Posterior vena cava (tissue), 2 donors: ENCODE results near the gene TESK2. TPM values are rescaled to one million over a fixed set of nuclear protein-coding genes. Genes with fewer than 3 reads are reported as not detected.

Experiments used
- DNase-seq: peaks from one replicate; pipeline ENCODE4 v3.0.0-alpha.2; 2020; ENCODE audit warnings: low spot score
- intact Hi-C, 2 donors: fragments of 100-400 bp; cut with DNase I; formaldehyde crosslinking; loops; one replicate each; pipeline versions ENCODE4 v1.14.1 to v1.14.2; 2022 to 2023
- total RNA-seq, 2 donors: library from RNA; stranded (reverse); fragmentation: NEBNext Ultra II Directional; extraction: Animal tissue kit (Norgen Biotek cat#: 25700); gene quantifications; one replicate each; pipeline ENCODE4 v1.2.1, GENCODE V29; 2021
- donor health status: DM: yes; HTN: yes; CAD: no.
- donor health status: DM: yes; HTN: yes; CAD: no.

The TESK2 gene
- total RNA-seq, 2 donors from 2014 or later = 2.8 to 3.0 TPM

DNA sequence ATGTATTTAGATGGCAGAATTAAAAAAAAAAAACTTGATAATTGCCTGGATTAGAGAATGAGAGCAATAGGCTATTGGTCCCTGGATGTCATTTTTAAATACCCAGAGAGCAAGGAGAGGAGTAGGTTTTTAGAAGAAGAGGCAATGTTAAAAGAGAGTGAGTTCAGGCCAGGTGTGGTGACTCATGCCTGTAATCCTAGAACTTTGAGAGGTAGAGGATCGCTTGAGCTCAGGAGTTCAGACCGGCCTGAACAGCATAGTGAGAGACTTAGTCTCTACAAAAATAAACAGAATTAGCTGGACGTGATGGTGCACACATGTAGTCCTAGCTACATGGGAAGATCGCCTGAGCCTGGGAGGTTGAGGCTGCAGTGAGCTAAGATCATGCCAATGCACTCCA, 134.8 kb downstream of the TESK2 start:
- intact Hi-C loops = no loop called here
- DNase-seq = no peak

DNA sequence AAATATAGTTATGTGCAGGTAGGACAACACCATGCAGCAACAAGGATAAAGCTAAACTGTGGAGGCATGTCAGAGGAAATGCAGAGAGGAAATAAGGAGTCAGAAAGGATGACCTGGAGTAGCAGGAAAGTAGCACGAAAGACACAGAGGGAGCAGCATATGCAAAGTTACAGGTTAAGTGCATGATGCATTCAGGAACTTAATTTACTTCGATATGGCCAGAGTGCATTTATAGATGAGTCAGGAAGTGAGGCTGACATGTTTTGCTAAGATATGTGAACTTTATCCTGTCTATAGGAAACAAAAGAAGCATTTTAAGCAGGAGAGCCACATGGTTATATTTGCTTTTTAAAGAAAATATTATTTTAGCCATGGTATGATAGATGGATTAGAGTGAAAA, 135.3 kb downstream of the TESK2 start:
- no peak for DNase-seq
- intact Hi-C loops = no loop called here

DNA sequence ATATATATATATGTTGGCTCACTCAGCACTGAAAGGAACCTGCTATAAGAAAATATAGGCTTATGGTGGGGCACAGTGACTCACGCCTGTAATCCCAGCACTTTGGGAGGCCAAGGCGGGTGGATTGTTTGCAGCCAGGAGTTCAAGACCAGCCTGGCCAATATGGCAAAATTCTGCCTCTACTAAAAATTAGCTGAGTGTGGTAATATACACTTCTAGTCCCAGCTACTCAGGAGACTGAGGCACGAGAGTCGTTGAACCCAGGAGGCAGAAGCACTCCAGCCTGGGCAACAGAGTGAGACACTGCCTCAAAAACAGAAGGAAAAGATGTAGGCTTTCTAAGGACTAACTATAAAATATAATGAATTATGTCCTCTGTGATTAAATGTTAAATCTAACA, 136.1 kb downstream of the TESK2 start:
- intact Hi-C loops = no loop called here
- DNase-seq = no peak

DNA sequence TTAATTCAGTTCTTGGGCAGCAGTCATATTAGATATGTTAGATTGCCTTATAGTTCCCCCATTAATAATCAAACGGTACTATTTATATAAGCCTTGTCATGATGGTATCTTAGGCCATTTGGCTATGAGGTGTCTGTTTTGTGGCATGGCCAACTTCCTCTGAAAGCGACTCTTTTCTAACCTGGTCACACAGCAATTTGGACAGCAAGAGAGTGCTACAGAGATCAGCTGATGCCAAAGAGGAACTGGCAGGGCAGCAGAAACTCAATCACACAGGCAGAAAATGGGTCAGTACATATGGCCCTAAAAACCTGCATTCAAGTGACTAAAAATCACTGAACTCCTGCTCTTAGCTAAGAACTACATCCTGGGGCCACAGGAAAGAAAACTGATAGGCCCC, 137.3 kb downstream of the TESK2 start:
- no peak for DNase-seq
- intact Hi-C loops = no loop called here

DNA sequence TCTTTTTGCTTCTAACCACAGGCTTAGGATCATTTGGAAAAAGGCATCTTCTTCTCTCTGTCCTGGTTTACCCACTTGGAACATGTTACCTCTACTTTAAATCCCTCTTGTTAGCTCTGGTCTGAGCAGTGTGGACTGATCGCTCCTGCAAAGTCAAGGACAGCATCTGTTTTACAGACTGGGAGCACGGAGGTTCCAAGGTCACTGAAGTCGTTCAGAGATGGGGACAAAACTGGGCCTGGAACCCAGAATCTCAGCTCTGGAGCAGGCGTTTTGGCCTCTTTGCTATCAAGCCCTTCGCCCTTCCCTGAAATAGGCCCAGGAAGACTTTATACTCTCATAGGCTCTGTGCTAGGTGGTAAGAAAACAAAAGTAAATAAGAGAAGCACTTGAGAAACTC, 139.5 kb downstream of the TESK2 start:
- no peak for DNase-seq
- intact Hi-C loops = no loop called here

DNA sequence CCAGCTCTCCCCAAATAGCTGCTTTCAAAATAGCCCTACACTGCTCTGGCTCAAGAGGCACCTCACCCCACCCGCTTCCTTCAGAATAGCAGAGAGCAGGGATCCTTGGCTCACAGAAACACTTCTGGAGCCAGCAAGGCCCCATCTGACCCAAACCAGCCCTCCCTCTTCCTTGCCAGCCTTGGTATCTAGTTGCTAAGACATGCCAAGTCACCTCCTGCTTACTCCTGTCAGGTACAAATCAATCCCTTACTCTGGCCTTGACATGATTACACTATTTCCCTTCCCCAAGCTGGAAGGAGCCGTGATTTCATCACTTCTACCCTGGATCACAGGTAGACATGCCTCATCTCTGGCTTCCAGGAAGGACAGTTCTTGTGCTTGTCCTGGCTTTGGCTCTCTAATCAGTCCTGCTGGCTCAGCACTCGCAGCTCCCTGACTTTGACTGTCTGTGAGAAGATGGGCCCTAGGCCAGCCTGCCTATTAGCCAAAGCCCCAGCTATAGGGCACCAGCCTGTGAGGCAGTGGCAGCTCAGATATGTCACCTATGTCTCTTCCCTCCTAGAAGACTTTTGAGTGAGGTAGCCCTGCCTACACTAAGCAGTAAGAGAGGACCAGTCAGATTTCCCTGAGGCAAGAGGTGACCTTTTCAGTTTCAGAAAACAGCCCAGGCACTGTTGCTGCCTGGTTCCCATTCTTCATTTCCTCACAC, 141.8 kb downstream of the TESK2 start:
- no peak for DNase-seq

DNA sequence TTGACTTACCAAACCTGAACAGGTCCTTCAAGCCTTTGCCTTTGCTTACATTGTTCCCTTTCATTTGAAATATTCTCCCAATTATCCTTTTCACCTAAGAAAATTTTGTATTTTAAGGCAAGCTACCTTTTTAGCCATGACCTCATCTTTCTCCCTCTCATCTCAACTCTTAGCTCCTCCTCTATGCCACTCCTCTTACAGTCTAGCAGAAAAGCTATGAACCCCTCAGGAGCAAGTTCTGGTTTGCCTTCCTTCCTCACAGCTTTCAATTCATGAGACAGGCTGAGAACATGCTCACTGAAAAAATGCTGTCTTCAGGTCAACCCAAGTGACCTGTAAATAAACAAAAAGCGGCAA, 142.4 kb downstream of the TESK2 start:
- intact Hi-C loops = no loop called here
- DNase-seq = no peak

More for the DNA sequence above, 141.8 kb downstream of the TESK2 start:
- intact Hi-C loops = no loop called here

DNA sequence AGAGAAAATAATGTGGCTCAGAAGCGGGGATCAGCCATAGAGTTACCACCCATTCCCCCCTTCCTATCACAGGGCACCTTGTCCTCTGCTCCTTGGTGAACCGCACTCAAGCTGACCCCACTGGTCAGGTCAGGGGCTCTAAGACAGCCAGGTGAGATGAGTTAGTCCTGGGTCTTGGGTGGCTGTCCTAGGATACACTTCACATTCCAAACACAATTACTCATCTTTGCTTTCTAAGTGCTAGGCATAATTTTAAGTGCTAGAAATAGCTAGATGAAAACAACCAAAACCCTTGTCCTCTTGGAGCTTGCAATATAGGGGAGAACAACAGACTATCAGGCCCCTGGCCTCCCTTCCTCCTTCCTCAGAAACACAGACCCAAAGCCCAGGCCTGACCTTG, 142.9 kb downstream of the TESK2 start:
- DNase-seq = no peak
- intact Hi-C loops = no loop called here

DNA sequence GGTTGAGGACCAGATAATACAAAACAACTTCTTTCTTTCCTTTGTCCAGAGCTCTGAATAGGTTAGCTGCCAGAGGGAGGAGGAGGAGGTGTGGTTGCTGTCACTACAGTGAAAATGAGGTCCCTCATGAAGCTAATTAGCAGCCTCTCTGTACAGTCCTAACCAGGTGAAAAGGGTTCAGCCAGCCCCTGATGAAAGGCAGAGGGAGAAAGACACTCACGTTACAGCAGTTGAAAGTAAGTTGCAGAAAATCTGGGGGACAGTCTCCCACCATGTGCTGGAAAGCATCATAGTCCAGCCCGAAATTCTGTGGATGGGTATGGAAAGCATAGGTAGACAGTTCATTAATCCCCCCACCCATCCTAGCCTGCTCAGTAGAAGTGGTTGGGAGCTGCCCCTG, 144.5 kb downstream of the TESK2 start:
- intact Hi-C loops = no loop called here
- no peak for DNase-seq

DNA sequence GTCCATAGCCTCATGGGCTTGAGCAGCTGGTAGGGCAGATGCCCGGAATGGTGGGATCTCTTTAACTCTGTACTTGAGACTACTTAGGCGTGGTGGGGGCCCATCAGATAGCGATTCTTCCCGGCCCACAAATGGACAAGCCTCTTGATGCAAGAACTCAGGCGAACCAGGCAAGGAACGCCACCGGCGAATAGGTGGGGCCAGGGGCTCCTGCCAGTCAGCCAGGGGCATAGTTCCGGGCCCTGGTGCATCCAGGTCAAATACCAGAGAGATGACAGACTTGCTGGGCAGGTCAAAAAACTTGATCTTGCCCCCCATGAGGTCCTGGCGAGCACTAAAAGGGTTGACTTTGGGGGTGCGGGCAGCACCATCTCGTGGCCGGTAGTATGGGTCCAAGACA, 145.9 kb downstream of the TESK2 start:
- intact Hi-C loops = no loop called here
- no peak for DNase-seq

DNA sequence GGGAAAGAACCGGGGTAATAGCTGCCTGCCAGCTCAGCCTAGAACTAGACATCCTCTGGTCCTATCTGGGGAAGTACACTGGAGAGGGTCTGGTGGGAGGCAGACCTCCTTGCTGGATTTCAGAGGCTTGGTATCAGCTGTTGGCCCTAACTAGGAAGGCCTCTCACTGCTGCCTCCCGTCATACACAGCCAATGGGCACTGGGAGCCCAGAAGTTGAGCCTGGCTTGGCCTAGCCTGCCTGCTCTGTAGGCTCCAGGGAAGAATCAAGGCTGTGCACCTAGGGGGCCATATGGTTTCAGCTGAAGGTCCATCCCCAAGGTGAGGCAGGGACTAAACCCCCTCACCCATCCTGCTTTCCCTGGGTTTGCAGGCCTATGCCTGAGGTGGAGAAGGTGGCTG, 146.5 kb downstream of the TESK2 start:
- intact Hi-C loops = loop anchor here in 1 of 2 donors (5.0 kb wide), 1 partner anchor 1082 kb away; no protein-coding TSS in a partner anchor

DNA sequence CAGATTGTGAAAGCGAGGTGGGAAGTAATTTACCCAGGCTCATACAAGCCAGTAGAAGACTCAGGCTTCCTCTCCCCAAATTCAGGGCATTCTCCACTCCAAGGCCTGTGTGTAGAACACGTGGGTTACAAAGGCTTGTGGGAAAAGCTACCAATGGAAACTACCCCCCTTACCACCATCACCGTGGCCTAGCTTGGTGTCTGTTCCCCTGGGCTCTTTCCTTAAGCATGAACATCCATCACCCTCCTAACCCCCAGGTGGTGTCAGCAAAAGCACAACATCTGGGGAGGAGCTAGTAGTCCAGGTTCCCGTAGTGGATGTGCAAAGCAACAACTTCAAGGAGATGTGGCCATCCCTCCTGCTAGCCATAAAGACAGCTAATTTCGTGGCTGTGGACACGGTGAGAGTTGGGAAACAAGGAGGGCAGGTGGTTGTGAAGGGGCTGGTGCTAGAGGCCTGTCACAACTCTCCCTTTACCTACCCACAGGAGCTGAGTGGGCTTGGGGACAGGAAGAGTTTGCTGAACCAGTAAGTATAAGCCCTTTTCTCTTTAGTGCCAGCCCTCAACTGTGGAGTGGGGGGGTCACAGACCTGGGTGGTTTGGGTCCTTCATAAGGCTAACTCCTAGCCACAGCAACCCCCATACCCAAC, 150.0 kb downstream of the TESK2 start:
- intact Hi-C loops = loop anchor here in 1 of 2 donors (5.0 kb wide), 1 partner anchor 1079 kb away; no protein-coding TSS in a partner anchor
- DNase-seq = no peak

More for the DNA sequence above, 146.5 kb downstream of the TESK2 start:
- DNase-seq = no peak

DNA sequence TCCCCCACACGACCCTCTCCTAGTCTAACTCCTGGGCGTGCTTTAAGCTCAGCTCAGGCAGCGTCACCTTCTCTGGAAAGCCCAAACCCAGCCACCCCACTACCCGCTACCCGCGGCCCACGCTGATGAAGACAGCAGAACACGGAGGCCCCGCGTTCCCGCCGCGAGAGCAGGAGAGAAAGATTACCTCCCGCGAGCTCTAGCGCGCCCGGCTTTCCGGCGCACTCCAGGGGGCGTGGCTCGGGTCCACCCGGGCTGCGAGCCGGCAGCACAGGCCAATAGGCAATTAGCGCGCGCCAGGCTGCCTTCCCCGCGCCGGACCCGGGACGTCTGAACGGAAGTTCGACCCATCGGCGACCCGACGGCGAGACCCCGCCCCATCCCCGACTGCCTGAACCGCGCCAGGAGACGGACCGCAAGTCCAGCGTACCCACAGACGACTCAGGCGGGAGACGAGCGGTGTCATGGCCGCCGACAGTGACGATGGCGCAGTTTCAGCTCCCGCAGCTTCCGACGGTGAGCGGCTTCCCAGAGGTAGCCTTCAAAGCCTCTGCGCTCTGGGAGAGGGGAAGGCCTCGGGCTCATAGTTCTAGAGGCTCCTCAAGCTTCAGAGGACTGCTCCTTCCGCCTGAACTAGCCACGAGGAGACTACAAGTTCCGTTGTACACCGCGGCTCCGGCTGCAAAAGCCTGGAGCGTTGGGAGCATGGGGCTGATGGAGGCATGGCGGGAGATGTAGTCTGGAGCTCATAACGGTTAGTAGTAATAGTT, 151.0 kb downstream of the TESK2 start, which contains the start of the genes MUTYH and TOE1:
Gene MUTYH (minus strand): TSS at position 652 of the 770 bp plus-strand sequence. CDS start 5,935 bp downstream, outside the sequence.
Gene TOE1 (plus strand): TSS at position 382 of the 770 bp plus-strand sequence. CDS start 83 bp downstream, at position 465.
- intact Hi-C loops = loop anchor here in 1 of 2 donors (5.0 kb wide), 1 partner anchor 1078 kb away; no protein-coding TSS in a partner anchor

DNA sequence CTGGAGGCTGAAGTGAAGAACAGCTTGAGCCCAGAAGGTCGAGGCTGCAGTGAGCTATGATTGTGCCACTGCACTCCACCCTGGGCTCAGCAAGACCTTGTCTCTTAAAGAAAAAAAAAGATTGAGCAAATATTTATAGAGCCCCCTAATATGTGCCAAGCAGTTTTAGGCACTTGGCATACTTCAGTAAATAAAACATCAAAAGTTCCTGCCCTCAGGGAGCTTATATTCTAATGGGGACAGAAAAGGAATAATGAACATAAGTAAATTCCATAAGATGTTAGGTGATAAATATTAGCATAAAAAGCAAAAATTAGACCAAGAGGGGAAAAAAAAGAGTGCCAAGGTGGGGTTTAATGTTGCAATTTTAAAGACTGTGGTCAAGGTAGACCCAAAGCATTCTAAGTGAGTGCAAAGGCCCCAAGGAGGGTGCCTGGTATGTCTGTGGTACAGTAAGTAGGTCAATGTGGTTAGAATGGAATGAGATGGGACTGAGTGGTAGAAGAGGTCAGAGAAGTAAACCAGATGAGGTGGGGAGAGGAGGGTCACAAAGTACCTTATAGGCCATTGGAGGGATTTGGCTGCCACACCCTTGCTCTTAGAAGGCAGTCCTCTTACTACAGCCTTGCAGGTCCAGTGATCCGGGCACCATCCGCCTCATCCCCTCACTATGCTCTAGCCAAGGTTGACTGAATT, 153.2 kb downstream of the TESK2 start:
- DNase-seq = no peak
- intact Hi-C loops = no loop called here

More for the DNA sequence above, 151.0 kb downstream of the TESK2 start, which contains the start of the genes MUTYH and TOE1:
- peak; percentile 98 for DNase-seq

DNA sequence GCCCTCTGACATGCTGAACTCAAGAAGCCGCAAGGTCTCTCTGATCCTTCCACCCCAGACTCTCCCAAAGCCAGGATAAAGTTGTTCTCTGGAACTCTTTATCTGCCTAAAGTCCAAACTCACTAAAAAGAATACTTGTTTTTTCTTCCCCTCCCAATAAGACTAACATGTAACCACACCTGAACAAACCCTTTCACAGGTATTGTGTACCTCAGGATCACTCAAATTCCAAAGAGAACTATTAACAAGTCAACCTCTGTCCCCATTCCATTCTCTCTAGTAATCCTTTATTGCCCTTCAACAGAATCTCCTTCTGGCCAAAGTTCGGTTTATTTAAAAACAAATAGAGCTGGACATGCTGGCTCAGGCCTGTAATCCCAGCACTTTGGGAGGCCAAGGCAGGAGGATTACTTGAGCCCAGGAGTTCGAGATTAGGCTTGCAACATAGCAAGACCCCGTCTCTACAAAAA, 155.1 kb downstream of the TESK2 start:
- intact Hi-C loops = no loop called here
- DNase-seq = no peak

DNA sequence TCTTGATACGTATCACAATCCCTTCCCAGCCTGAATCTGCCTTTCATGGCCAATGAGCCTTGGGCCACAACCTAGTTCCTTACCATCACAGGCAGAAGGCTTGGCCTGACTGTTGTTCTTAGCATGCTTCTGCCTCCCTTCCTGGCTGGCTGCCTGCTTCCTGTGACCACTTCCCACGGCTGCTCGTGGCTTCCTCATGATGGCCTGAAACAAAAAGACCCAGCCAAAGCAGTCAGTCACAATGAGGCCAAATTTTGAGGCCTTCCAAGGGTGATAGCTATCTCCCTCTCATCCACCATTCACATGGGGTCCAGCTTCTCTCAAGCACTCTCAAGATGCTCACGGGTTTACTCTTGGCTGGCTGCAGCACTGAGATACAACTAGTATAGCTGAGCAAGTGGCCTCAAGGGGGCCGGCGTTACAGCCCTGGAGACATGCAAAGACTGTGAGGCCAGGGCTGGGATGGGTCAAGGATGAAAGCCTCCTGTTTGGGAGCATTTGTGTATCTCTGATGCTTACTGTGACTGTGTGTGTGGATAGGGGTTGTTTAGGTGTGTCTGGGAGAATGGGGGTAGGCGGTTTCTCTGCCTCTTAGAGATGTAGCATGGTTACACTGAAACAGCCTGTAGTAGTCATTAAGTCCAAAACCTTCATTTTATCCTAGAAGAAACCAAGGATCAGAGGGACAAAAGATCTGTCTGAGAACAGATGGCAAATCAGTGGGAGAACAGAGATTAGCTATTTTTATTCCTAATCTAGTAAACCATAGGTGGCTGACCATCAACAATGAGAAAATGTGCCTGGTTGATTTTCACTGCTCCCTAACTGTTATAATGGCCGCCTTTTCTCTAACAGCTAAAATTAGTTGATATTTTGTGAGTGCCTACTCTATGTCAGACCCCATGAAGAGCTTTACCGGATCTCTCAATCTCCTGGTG, 156.4 kb downstream of the TESK2 start:
- intact Hi-C loops = no loop called here
- DNase-seq = peak; percentile 87

DNA sequence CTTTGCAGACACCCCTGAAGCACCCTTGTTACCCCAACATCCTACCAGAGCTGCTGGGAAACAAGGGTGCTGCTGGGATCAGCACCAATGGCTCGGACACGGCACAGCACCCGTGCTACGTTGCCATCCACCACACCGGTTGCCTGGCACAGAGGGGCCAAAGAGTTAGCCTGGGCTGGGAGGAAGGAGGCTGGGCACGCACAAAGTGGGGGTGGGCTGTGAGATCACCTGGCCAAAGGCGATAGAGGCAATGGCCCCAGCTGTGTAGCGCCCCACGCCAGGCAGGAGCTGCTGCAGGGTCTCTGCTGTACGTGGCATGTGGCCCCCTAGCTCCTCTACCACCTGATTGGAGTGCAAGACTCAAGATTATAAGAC, 158.6 kb downstream of the TESK2 start:
- intact Hi-C loops = no loop called here
- DNase-seq = no peak
